GM23338 (cell line): ENCODE measurements around the gene UCKL1.

ENCODE experiments used
- CREB1 ChIP-seq: fragments of 250-450 bp; sonication (Bioruptor Pico); IDR thresholded peaks from 2 replicates; pipeline ENCODE4 v1.5.0; 2020; ENCODE audit warnings: low read depth, mild to moderate bottlenecking, moderate library complexity
- EZH2 ChIP-seq: fragments of 200-600 bp; sonication (generic); IDR thresholded peaks from one replicate; pipeline ENCODE4 v1.8.0; 2017; ENCODE audit warnings: antibody characterized with exemption, mild to moderate bottlenecking, low read depth; ENCODE audit not compliant: unreplicated experiment
- EZH2phosphoT487 ChIP-seq: fragments of 200-600 bp; sonication (generic); IDR thresholded peaks from one replicate; pipeline ENCODE4 v1.8.1; 2018; ENCODE audit warnings: antibody characterized with exemption; ENCODE audit not compliant: unreplicated experiment
- JUNB ChIP-seq: IDR thresholded peaks from one replicate; pipeline ENCODE4 v1.6.1; 2016; ENCODE audit warnings: antibody characterized with exemption; ENCODE audit not compliant: unreplicated experiment
- POLR2AphosphoS5 ChIP-seq: IDR thresholded peaks from 2 replicates; pipeline ENCODE4 v1.6.1; 2016; ENCODE audit warnings: antibody characterized with exemption, low read depth
- TF ChIP-seq, protein P1 (sequence below), 2 experiments: fragments of 200-600 bp in 1 of 2; sonication (generic) in 1 of 2; conservative IDR thresholded peaks; 2 replicates each; pipeline versions ENCODE4 v1.5.1 to v1.6.1; 2016 to 2017; ENCODE audit warnings: antibody characterized with exemption in 2 of 2, low read depth in 2 of 2, mild to moderate bottlenecking in 2 of 2, moderate library complexity in 1 of 2
- TF ChIP-seq, protein P2 (sequence below): IDR thresholded peaks from one replicate; pipeline ENCODE4 v1.6.1; 2018; ENCODE audit warnings: antibody characterized with exemption; ENCODE audit not compliant: unreplicated experiment

DNA sequence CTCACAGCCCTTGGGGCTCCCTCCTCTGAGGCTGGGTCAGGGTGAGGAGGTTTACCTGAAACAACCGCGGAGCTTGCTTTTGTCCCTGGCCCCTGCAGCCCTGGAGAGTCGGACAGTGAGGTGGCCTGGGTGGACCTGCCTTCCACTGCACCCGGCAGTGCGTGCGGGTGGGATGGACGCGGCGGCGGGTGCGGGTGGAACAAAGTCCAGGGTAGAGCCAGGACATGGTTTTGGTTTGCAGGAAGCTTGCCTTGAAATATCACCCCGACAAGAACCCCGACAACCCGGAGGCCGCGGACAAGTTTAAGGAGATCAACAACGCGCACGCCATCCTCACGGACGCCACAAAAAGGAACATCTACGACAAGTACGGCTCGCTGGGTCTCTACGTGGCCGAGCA lies 27.1 kb downstream of the UCKL1 start:
- TF ChIP-seq, protein P1, sequence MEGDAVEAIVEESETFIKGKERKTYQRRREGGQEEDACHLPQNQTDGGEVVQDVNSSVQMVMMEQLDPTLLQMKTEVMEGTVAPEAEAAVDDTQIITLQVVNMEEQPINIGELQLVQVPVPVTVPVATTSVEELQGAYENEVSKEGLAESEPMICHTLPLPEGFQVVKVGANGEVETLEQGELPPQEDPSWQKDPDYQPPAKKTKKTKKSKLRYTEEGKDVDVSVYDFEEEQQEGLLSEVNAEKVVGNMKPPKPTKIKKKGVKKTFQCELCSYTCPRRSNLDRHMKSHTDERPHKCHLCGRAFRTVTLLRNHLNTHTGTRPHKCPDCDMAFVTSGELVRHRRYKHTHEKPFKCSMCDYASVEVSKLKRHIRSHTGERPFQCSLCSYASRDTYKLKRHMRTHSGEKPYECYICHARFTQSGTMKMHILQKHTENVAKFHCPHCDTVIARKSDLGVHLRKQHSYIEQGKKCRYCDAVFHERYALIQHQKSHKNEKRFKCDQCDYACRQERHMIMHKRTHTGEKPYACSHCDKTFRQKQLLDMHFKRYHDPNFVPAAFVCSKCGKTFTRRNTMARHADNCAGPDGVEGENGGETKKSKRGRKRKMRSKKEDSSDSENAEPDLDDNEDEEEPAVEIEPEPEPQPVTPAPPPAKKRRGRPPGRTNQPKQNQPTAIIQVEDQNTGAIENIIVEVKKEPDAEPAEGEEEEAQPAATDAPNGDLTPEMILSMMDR (conservative IDR thresholded peaks at IDR 0.05; ENCODE audit: low read depth in 2 of 2) = no peak
- TF ChIP-seq POLR2AphosphoS5 = no peak
- TF ChIP-seq, protein P2, sequence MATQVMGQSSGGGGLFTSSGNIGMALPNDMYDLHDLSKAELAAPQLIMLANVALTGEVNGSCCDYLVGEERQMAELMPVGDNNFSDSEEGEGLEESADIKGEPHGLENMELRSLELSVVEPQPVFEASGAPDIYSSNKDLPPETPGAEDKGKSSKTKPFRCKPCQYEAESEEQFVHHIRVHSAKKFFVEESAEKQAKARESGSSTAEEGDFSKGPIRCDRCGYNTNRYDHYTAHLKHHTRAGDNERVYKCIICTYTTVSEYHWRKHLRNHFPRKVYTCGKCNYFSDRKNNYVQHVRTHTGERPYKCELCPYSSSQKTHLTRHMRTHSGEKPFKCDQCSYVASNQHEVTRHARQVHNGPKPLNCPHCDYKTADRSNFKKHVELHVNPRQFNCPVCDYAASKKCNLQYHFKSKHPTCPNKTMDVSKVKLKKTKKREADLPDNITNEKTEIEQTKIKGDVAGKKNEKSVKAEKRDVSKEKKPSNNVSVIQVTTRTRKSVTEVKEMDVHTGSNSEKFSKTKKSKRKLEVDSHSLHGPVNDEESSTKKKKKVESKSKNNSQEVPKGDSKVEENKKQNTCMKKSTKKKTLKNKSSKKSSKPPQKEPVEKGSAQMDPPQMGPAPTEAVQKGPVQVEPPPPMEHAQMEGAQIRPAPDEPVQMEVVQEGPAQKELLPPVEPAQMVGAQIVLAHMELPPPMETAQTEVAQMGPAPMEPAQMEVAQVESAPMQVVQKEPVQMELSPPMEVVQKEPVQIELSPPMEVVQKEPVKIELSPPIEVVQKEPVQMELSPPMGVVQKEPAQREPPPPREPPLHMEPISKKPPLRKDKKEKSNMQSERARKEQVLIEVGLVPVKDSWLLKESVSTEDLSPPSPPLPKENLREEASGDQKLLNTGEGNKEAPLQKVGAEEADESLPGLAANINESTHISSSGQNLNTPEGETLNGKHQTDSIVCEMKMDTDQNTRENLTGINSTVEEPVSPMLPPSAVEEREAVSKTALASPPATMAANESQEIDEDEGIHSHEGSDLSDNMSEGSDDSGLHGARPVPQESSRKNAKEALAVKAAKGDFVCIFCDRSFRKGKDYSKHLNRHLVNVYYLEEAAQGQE = no peak
- TF ChIP-seq EZH2phosphoT487 = no peak
- TF ChIP-seq EZH2 = no peak
- no peak for TF ChIP-seq JUNB
- no peak for TF ChIP-seq CREB1 (CRISPR knock-in tag)
